ENCODE measurements around the gene BMPER.

BMPER gene

GRCh38 chr7:34067005-34067778, 161.9 kb downstream of the BMPER start:
- no peak for DNase-seq

- DNase-seq = no peak
These were observed 164.3 kb downstream of the BMPER start for GRCh38 chr7:34069676-34070075.

GRCh38 chr7:34070511-34071323, 165.4 kb downstream of the BMPER start:
- no peak for DNase-seq

GRCh38 chr7:34073676-34074075, 168.3 kb downstream of the BMPER start:
- DNase-seq = no peak

- no peak for DNase-seq
These were observed 169.1 kb downstream of the BMPER start for GRCh38 chr7:34074421-34074820.

GRCh38 chr7:34075523-34076370, 170.4 kb downstream of the BMPER start:
- DNase-seq = no peak

GRCh38 chr7:34077168-34077567, 171.8 kb downstream of the BMPER start:
- DNase-seq = no peak

- DNase-seq = no peak
These were observed 173.5 kb downstream of the BMPER start for GRCh38 chr7:34078864-34079263.

- DNase-seq = no peak
These were observed 175.2 kb downstream of the BMPER start for GRCh38 chr7:34080513-34080912.

GRCh38 chr7:34081935-34082334, 176.6 kb downstream of the BMPER start:
- no peak for DNase-seq

GRCh38 chr7:34083440-34083839, 178.1 kb downstream of the BMPER start:
- no peak for DNase-seq

- DNase-seq = no peak
These were observed 179.3 kb downstream of the BMPER start for GRCh38 chr7:34084651-34085050.

GRCh38 chr7:34086064-34086463, 180.7 kb downstream of the BMPER start:
- no peak for DNase-seq

- DNase-seq = no peak
These were observed 181.6 kb downstream of the BMPER start for GRCh38 chr7:34086981-34087380.

GRCh38 chr7:34087892-34088891, 182.9 kb downstream of the BMPER start:
- DNase-seq = no peak

- DNase-seq = no peak
These were observed 185.5 kb downstream of the BMPER start for GRCh38 chr7:34090816-34091215.

- no peak for DNase-seq
These were observed 186.1 kb downstream of the BMPER start for GRCh38 chr7:34091321-34091917.

- DNase-seq = no peak
These were observed 187.9 kb downstream of the BMPER start for GRCh38 chr7:34093276-34093675.

- no peak for DNase-seq
These were observed 190.9 kb downstream of the BMPER start for GRCh38 chr7:34096198-34096651.

GRCh38 chr7:34096777-34097176, 191.4 kb downstream of the BMPER start:
- no peak for DNase-seq

- DNase-seq = no peak
These were observed 195.3 kb downstream of the BMPER start for GRCh38 chr7:34100661-34101060.

All from CD4-positive, alpha-beta T cell treated with Interleukin-1 beta for 1 hour (primary cell).